Measurements from ENCODE around the gene LBH. TPM values are rescaled to one million over a fixed set of nuclear protein-coding genes. Genes with fewer than 3 reads are reported as not detected.

LBH gene
- total RNA-seq, 4 donors from 2014 or later: 2.4 to 22.7 (median 17.6) TPM

DNA sequence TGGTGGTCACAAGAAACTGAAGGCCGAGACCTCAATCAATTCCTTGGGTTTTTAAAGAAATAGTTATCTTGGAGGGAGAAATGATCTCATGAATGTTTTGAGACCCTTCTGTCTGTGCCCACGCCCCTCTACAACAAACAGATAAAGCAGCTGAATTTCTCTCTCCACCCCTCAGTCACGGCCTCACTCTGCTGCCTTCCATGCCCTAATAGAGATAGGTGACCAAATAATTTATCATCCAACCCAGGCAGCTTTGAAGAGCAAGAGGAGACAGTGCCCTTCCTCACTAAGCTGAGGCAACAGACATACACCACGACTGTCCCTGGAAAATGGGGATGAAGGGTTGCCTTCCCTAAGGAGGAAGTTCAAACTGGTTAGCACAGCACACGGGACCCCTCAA, 71.2 kb downstream of the LBH start:
- H3K4me1 ChIP-seq: peaks cover 0 to 19% (median 7%) of the 10 kb centered on the region in 3 donors
- TF ChIP-seq, protein P1, sequence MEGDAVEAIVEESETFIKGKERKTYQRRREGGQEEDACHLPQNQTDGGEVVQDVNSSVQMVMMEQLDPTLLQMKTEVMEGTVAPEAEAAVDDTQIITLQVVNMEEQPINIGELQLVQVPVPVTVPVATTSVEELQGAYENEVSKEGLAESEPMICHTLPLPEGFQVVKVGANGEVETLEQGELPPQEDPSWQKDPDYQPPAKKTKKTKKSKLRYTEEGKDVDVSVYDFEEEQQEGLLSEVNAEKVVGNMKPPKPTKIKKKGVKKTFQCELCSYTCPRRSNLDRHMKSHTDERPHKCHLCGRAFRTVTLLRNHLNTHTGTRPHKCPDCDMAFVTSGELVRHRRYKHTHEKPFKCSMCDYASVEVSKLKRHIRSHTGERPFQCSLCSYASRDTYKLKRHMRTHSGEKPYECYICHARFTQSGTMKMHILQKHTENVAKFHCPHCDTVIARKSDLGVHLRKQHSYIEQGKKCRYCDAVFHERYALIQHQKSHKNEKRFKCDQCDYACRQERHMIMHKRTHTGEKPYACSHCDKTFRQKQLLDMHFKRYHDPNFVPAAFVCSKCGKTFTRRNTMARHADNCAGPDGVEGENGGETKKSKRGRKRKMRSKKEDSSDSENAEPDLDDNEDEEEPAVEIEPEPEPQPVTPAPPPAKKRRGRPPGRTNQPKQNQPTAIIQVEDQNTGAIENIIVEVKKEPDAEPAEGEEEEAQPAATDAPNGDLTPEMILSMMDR (IDR thresholded peaks at IDR 0.05): no peak
- TF ChIP-seq POLR2A (IDR thresholded peaks at IDR 0.05): no peak
- no peak overlapping the region for H3K27ac ChIP-seq
- H3K4me3 ChIP-seq: no peak overlapping the region
- H3K36me3 ChIP-seq: no peaks in the 10 kb centered on the region
- H3K27me3 ChIP-seq: no peaks in the 10 kb centered on the region
- no peak for DNase-seq
- intact Hi-C loops (cut with DNase I): no loop called here
- WGBS, 2 donors: 85 to 89% methylated on average over 3 to 5 of the region's 5 CpGs
- no peaks in the 10 kb centered on the region for H3K9me3 ChIP-seq

DNA sequence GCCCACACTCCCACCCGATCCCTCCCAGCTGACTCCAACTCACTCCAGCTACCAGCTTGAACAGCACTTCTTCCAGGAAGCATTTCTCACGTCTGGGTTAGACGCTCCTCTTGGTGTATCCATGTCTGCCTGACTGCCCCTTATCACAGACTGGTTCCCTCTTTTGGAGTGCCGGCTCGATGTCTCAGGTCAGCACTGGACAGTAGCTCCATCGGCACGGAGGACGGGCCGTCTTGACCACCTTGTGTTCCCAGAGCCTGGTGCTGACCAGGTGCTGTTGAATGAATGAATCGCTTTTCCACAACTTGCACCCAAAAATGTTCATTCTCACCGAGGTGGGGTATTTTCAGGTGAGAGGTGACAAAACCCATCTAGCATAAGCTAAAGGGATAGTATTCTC, 71.8 kb downstream of the LBH start:
- DNase-seq: no peak
- no peaks in the 10 kb centered on the region for H3K9me3 ChIP-seq
- intact Hi-C loops (cut with DNase I): no loop called here
- peaks cover 0 to 19% (median 7%) of the 10 kb centered on the region in 3 donors for H3K4me1 ChIP-seq
- H3K36me3 ChIP-seq: no peaks in the 10 kb centered on the region
- TF ChIP-seq, protein P1 (IDR thresholded peaks at IDR 0.05): no peak
- no peak for TF ChIP-seq POLR2A (IDR thresholded peaks at IDR 0.05)
- H3K4me3 ChIP-seq: no peak overlapping the region
- WGBS, 2 donors: 98 to 100% methylated on average over 9 to 11 of the region's 11 CpGs
- no peak overlapping the region for H3K27ac ChIP-seq
- H3K27me3 ChIP-seq: no peaks in the 10 kb centered on the region

DNA sequence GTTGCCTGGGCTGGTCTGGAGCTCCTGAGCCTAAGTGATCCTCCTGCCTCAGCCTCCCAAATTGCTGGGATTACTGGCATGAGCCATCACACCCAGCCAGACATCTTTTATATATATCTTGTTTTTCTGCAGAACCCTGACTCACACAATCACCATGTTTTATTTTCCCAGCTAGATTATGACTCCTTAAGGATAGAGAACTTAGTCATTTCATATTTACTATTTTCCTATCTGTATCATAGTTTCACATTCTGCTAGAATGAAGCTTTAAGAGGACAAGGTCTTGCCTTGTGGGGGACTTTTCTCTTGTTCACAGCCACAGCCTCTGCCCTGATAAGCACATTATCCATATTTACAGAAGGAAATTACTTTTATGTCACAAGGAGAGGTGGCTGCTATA, 73.9 kb downstream of the LBH start:
- Histone ChIP-seq H3K9me3 (no peaks in the 10 kb centered on the region), H3K4me3 (no peak overlapping the region), H3K4me1 (peaks cover 0 to 14% (median 7%) of the 10 kb centered on the region in 3 donors), H3K27ac (no peak overlapping the region), H3K36me3 (no peaks in the 10 kb centered on the region), H3K27me3 (no peaks in the 10 kb centered on the region)
- no peak for DNase-seq
- TF ChIP-seq, protein P1 (IDR thresholded peaks at IDR 0.05): no peak
- TF ChIP-seq POLR2A (IDR thresholded peaks at IDR 0.05): no peak
- intact Hi-C loops (cut with DNase I): no loop called here

- TF ChIP-seq POLR2A (IDR thresholded peaks at IDR 0.05): no peak
- TF ChIP-seq, protein P1 (IDR thresholded peaks at IDR 0.05): no peak
- 75 to 95% methylated on average over 4 of the region's 4 CpGs for WGBS, 2 donors
- Histone ChIP-seq H3K9me3 (no peaks in the 10 kb centered on the region), H3K27ac (no peak overlapping the region), H3K4me1 (peaks cover 0 to 2% (median 0%) of the 10 kb centered on the region in 3 donors), H3K36me3 (no peaks in the 10 kb centered on the region), H3K27me3 (no peaks in the 10 kb centered on the region), H3K4me3 (no peak overlapping the region)
- DNase-seq: no peak
- intact Hi-C loops (cut with DNase I): no loop called here
Measured at GRCh38 chr2:30306522-30306921, 75.2 kb downstream of the LBH start.

- Histone ChIP-seq H3K4me1 (no peaks in the 10 kb centered on the region), H3K4me3 (no peak overlapping the region), H3K27me3 (no peaks in the 10 kb centered on the region), H3K36me3 (no peaks in the 10 kb centered on the region), H3K9me3 (no peaks in the 10 kb centered on the region), H3K27ac (no peak overlapping the region)
- no peak for DNase-seq
- 93 to 100% methylated on average over 2 of the region's 2 CpGs for whole genome bisulfite sequencing, 2 donors
- intact Hi-C loops (cut with DNase I): no loop called here
- TF ChIP-seq, protein P1 (IDR thresholded peaks at IDR 0.05): no peak
- TF ChIP-seq POLR2A (IDR thresholded peaks at IDR 0.05): no peak
Measured at GRCh38 chr2:30308280-30308679, 76.9 kb downstream of the LBH start.

Small RNA genes lying within 50 kb of the gene (small RNA-seq; reads per million reads assigned to genes)
- 0 reads per million in 4 donors for gene SNORA10B

Other genes with a start within 250 kb of the LBH start
- gene YPEL5, start 84.5 kb upstream of the LBH start, total RNA-seq: 10 to 100 TPM; 34.1 to 65.0 (median 40.7) TPM
- gene LCLAT1, start 215.7 kb downstream of the LBH start, total RNA-seq: 10 to 100 TPM; 11.9 to 13.5 (median 12.6) TPM